PFSK-1 (cell line): ENCODE measurements around the gene PRDM15.

Experiments
- FOXP2 ChIP-seq: optimal IDR thresholded peaks from 2 replicates; pipeline ENCODE3; 2011; ENCODE audit warnings: borderline replicate concordance, control low read depth, inconsistent platforms; ENCODE audit not compliant: insufficient read depth; ENCODE audit errors: extremely low read length, extremely low read depth
- POLR2AphosphoS5 ChIP-seq: IDR thresholded peaks from 2 replicates; pipeline ENCODE4 v1.6.1; 2012; ENCODE audit warnings: low read depth, mild to moderate bottlenecking, control low read depth, low read length, moderate library complexity

DNA sequence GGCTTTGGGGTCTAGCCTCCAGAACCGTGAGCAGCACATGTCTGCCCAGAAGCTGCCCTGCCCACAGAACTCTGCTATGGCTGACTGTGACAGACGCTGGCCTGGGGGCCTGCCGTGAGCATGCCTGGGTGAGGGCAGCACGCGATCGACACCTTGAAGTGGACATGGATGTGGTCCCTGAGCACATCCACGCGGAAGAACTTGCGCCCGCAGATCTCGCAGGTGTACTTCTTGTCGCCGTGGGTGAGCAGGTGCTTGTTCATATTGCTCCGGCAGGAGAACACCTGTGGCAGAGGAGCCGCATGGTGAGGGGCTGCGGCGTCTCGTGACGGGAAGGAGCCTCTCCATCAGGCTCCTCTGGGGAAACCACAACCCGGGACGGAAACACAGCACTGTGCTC lies 56.0 kb downstream of the PRDM15 start:
- TF ChIP-seq POLR2AphosphoS5 (no peak), FOXP2 (no peak)
